OCI-LY1 (cell line): ENCODE measurements around the gene ZNRF1.

Source experiments
- H2AFZ ChIP-seq: fragments of 200-600 bp; sonication (generic), shearing (Covaris generic); 2 replicates; pipeline ENCODE4 v1.6.0; 2014; ENCODE audit warnings: antibody characterized with exemption, mild to moderate bottlenecking, low read length
- H3F3A ChIP-seq: fragments of 200-600 bp; sonication (generic), shearing (Covaris generic); 2 replicates; pipeline ENCODE4 v1.6.0; 2014; ENCODE audit warnings: mild to moderate bottlenecking, antibody characterized with exemption, low read length, moderate library complexity; ENCODE audit not compliant: insufficient read depth
- H3K27ac ChIP-seq: fragments of 200-600 bp; sonication (generic); 2 replicates; pipeline ENCODE4 v1.5.1; 2014; ENCODE audit warnings: low read length, mixed run types, mild to moderate bottlenecking, low read depth; ENCODE audit not compliant: poor library complexity, severe bottlenecking
- H3K27me3 ChIP-seq: fragments of 200-600 bp; sonication (generic); 2 replicates; pipeline ENCODE4 v1.6.0; 2014; ENCODE audit warnings: antibody characterized with exemption, mild to moderate bottlenecking, low read length, moderate library complexity; ENCODE audit not compliant: insufficient read depth
- H3K36me3 ChIP-seq: fragments of 200-600 bp; sonication (generic); 2 replicates; pipeline ENCODE4 v1.6.1; 2014; ENCODE audit warnings: mild to moderate bottlenecking, antibody characterized with exemption, low read length, moderate library complexity, mixed read lengths; ENCODE audit not compliant: insufficient read depth
- H3K4me1 ChIP-seq: fragments of 200-600 bp; sonication (generic); 2 replicates; pipeline ENCODE4 v1.5.1; 2014; ENCODE audit warnings: mild to moderate bottlenecking, low read length, moderate library complexity; ENCODE audit not compliant: insufficient read depth, severe bottlenecking
- H3K4me2 ChIP-seq: fragments of 200-600 bp; sonication (generic), shearing (Covaris generic); 2 replicates; pipeline ENCODE4 v1.6.1; 2014; ENCODE audit warnings: low read length
- H3K4me3 ChIP-seq: fragments of 200-600 bp; sonication (generic); 2 replicates; pipeline ENCODE4 v1.5.1; 2014; ENCODE audit warnings: low read length, low read depth, mild to moderate bottlenecking, mixed read lengths; ENCODE audit not compliant: poor library complexity, severe bottlenecking
- H3K79me2 ChIP-seq: fragments of 200-600 bp; shearing (Covaris generic); 2 replicates; pipeline ENCODE4 v1.6.1; 2016; ENCODE audit warnings: mixed run types, low read length, mixed read lengths; ENCODE audit not compliant: insufficient read depth
- H3K9ac ChIP-seq: fragments of 200-600 bp; sonication (generic), shearing (Covaris generic); 2 replicates; pipeline ENCODE4 v1.6.1; 2014; ENCODE audit warnings: mild to moderate bottlenecking, low read length, mixed read lengths
- H3K9me2 ChIP-seq: fragments of 200-600 bp; sonication (generic), shearing (Covaris generic); 2 replicates; pipeline ENCODE4 v1.6.1; 2014; ENCODE audit warnings: low read depth, mild to moderate bottlenecking, low read length, mixed read lengths
- H3K9me3 ChIP-seq: fragments of 200-600 bp; shearing (Covaris generic); 2 replicates; pipeline ENCODE4 v1.6.1; 2014; ENCODE audit warnings: low read length, mixed read lengths
- H4K20me1 ChIP-seq: fragments of 200-600 bp; sonication (generic), shearing (Covaris generic); 2 replicates; pipeline ENCODE4 v1.6.0; 2016; ENCODE audit warnings: mild to moderate bottlenecking, low read length; ENCODE audit not compliant: insufficient read depth
- EZH2 ChIP-seq: fragments of 200-600 bp; sonication (generic), shearing (Covaris generic); IDR thresholded peaks from 2 replicates; pipeline ENCODE4 v1.8.0; 2017; ENCODE audit warnings: borderline replicate concordance, mixed run types, mild to moderate bottlenecking, antibody characterized with exemption, low read length, moderate library complexity, mixed read lengths
- TF ChIP-seq, protein P1 (sequence below): fragments of 200-600 bp; sonication (generic), shearing (Covaris generic); IDR thresholded peaks from 2 replicates; pipeline ENCODE4 v1.5.1; 2017; ENCODE audit warnings: mild to moderate bottlenecking, antibody characterized with exemption, low read length, moderate library complexity, mixed read lengths

ZNRF1 gene

DNA sequence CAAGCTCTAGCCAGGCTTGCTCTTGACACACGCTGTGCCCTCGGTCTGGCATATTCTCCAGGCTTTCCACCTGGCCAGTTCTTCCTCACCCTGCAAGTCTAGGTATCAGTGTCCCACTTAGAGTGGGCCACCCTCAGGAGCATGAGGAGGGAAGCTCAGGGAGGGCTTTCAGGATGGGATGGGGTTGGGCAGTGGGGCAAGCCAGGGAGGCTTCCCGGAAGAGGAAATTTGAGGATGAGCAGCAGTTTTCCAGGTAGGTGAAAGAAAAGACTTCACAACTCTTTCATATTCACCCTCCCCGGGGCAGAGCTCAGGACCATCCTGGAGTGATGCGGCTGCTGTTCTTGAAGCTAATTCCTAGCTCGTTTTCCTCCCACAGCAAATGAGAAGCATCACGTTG, 132.3 kb downstream of the ZNRF1 start:
- Histone ChIP-seq H3K4me2 (no peak overlapping the region), H3F3A (no peaks in the 10 kb centered on the region), H3K9me2 (no peaks in the 10 kb centered on the region), H4K20me1 (no peaks in the 10 kb centered on the region), H3K27ac (no peak overlapping the region), H3K4me3 (no peak overlapping the region), H2AFZ (no peak overlapping the region), H3K36me3 (no peaks in the 10 kb centered on the region), H3K79me2 (no peaks in the 10 kb centered on the region), H3K4me1 (peaks cover 7% of the 10 kb centered on the region), H3K9me3 (peaks cover 7% of the 10 kb centered on the region; the same call in 1 of the 2 replicates), H3K27me3 (peaks cover 6% of the 10 kb centered on the region; the same call in 1 of the 2 replicates), H3K9ac (no peak overlapping the region)
- TF ChIP-seq, protein P1, sequence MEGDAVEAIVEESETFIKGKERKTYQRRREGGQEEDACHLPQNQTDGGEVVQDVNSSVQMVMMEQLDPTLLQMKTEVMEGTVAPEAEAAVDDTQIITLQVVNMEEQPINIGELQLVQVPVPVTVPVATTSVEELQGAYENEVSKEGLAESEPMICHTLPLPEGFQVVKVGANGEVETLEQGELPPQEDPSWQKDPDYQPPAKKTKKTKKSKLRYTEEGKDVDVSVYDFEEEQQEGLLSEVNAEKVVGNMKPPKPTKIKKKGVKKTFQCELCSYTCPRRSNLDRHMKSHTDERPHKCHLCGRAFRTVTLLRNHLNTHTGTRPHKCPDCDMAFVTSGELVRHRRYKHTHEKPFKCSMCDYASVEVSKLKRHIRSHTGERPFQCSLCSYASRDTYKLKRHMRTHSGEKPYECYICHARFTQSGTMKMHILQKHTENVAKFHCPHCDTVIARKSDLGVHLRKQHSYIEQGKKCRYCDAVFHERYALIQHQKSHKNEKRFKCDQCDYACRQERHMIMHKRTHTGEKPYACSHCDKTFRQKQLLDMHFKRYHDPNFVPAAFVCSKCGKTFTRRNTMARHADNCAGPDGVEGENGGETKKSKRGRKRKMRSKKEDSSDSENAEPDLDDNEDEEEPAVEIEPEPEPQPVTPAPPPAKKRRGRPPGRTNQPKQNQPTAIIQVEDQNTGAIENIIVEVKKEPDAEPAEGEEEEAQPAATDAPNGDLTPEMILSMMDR, result no peak
- TF ChIP-seq EZH2, result no peak

DNA sequence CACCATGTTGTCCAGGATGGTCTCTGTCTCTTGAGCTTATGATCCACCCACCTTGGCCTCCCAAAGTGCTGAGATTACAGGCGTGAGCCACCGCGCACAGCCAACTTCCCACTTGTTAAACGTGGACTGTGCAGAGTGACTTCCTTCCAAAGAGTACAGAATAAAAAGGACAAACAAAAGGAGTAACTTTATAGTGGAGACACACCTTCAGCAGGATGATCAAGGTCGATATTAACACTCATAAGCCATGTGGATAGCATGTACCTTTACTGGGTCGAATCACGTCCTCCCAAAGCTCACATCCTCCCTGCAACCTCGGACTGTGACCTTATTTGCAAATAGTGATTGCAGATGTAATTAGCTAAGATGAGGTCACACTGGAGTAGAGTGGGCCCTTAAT, 139.4 kb downstream of the ZNRF1 start:
- Histone ChIP-seq H3K4me3 (no peak overlapping the region), H3F3A (no peaks in the 10 kb centered on the region), H3K27ac (no peak overlapping the region), H3K9ac (no peak overlapping the region), H2AFZ (no peak overlapping the region), H3K4me1 (no peaks in the 10 kb centered on the region), H3K79me2 (no peaks in the 10 kb centered on the region), H3K27me3 (no peaks in the 10 kb centered on the region), H4K20me1 (no peaks in the 10 kb centered on the region), H3K4me2 (no peak overlapping the region), H3K9me3 (no peaks in the 10 kb centered on the region), H3K9me2 (no peaks in the 10 kb centered on the region), H3K36me3 (no peaks in the 10 kb centered on the region)
- TF ChIP-seq, protein P1, result no peak
- TF ChIP-seq EZH2, result no peak

DNA sequence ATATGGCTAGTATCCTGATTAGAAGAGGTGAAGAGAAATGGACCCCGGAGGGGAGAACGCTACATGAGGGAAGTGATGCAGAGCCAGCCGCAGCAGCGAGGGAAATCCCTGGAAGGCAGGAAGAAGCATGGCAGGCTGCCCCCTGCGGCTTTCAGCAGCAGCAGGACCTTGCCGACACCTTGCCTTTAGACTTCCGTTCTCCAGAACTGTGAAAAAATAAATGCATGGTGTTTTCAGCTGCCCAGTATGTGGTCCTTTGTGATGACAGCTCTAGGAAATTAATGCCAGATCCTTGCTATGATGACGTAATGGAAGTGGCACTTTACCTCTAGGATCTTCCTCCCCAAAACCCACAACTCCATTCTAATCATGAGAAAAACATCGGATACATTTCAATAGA, 139.8 kb downstream of the ZNRF1 start:
- Histone ChIP-seq H3K27ac (no peak overlapping the region), H3K9ac (no peak overlapping the region), H3K4me1 (no peaks in the 10 kb centered on the region), H3K9me3 (no peaks in the 10 kb centered on the region), H3K79me2 (no peaks in the 10 kb centered on the region), H2AFZ (no peak overlapping the region), H3K4me3 (no peak overlapping the region), H3K9me2 (no peaks in the 10 kb centered on the region), H3K27me3 (no peaks in the 10 kb centered on the region), H3K36me3 (no peaks in the 10 kb centered on the region), H3F3A (no peaks in the 10 kb centered on the region), H4K20me1 (no peaks in the 10 kb centered on the region), H3K4me2 (no peak overlapping the region)
- no peak for TF ChIP-seq EZH2
- TF ChIP-seq, protein P1, result no peak
